Activated CD4-positive, alpha-beta memory T cell treated with anti-CD3 and anti-CD28 coated beads for 36 hours (primary cell): ENCODE data around the gene AP1B1. TPM values are rescaled to one million over a fixed set of nuclear protein-coding genes. Genes with fewer than 3 reads are reported as not detected.
"Not testable (repeated sequence)": the region's sequence is repeated elsewhere in the genome, so short reads cannot be mapped to it uniquely, and the experiment has no call there.

Experiments used
- CTCF ChIA-PET: fragments of 350-600 bp; sonication (Branson Sonifier 250); formaldehyde crosslinking; loops from one replicate; lab custom pipeline; 2021; ENCODE audit warnings: antibody characterized with exemption, inconsistent platforms; lab: Charles Lee
- POLR2A ChIA-PET: fragments of 350-600 bp; sonication (Branson Sonifier 250); formaldehyde crosslinking; loops from one replicate; lab custom pipeline; 2021; ENCODE audit warnings: antibody characterized with exemption; lab: Charles Lee
- DNase-seq: peaks from one replicate; pipeline ENCODE4 v3.0.0-alpha.2; 2020
- H3K27ac Mint-ChIP-seq: one replicate; pipeline ENCODE4 v1.8.0; 2021; ENCODE audit warnings: mixed read lengths
- H3K27me3 Mint-ChIP-seq: one replicate; pipeline ENCODE4 v1.8.0; 2021; ENCODE audit warnings: mixed read lengths
- H3K36me3 Mint-ChIP-seq: one replicate; pipeline ENCODE4 v1.8.0; 2021; ENCODE audit warnings: mixed read lengths
- H3K4me1 Mint-ChIP-seq: one replicate; pipeline ENCODE4 v1.8.0; 2021; ENCODE audit warnings: low read depth, mixed read lengths
- H3K4me3 Mint-ChIP-seq: one replicate; pipeline ENCODE4 v1.8.0; 2021; ENCODE audit warnings: mild to moderate bottlenecking, mixed read lengths
- H3K9me3 Mint-ChIP-seq: one replicate; pipeline ENCODE4 v1.8.0; 2021; ENCODE audit warnings: mixed read lengths
- intact Hi-C: fragments of 100-400 bp; cut with micrococcal nuclease; formaldehyde crosslinking; loops from one replicate; pipeline ENCODE4 v1.15.1; 2023
- total RNA-seq, 2 experiments: library from RNA; stranded (reverse); gene quantifications; one replicate each; pipeline ENCODE4 v1.2.3, GENCODE V29; 2021

Gene AP1B1
- total RNA-seq, 2 experiments from 2014 or later, result 59.9 to 65.2 TPM

DNA sequence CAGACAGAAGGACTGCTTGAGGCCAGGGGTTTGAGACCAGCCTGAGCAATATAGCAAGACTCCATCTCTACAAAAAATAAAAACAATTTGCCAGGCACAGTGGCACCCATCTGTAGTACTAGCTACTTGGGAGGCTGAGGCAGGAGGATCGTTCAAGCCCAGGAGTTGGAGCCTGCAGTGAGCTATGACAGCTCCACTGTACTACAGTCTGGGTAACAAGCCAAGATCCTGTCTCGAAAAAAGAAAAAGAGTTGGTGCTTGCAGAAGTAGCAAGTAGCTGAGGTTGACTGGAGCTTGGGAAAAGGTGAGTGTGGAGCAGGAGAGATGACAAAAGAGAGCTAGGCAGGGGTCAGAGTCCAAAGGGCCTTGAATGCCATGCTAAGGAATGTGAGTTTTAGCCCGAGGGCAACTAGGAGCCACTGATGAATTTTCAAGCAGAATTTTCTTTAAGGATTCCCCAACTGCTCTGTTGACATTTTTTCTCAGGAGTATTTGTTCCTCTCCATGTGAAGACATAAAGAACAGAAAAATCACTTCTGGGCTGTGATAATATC, 3.1 kb downstream of the AP1B1 start:
- Mint-ChIP-seq H3K9me3 (no peaks in the 10 kb centered on the region), H3K27ac (peak overlapping the region; percentile 49), H3K4me3 (no peak overlapping the region), H3K4me1 (peaks cover 50% of the 10 kb centered on the region), H3K36me3 (peaks cover 8% of the 10 kb centered on the region), H3K27me3 (no peaks in the 10 kb centered on the region)
- ChIA-PET CTCF (no interaction called here), POLR2A (no interaction called here)
- no peak for DNase-seq
- intact Hi-C loops, result loop anchor here (5.0 kb wide), 1 partner anchor 118 kb away; the partner anchor contains the start of genes EWSR1 and RHBDD3

DNA sequence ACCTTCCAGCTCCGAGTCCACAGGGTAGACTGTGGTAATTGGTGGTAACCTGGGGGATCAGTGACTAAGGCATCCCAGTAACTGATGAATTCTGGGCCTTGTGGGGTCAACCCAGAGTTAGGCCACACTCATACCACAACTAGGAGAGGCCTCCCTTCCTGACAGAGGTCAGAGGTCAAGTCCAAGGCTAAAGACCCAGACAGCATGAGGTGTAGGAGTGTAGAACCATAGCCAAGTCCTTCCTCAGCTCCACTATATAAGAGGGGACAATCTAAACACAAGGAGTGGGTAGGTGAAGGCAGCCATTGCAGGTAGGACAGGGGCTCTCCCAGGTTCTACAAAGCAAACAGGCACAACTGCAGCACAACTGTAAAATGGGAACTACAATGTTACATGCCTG, 4.6 kb downstream of the AP1B1 start:
- Mint-ChIP-seq H3K27ac (no peak overlapping the region), H3K27me3 (no peaks in the 10 kb centered on the region), H3K9me3 (no peaks in the 10 kb centered on the region), H3K4me1 (peaks cover 53% of the 10 kb centered on the region), H3K4me3 (no peak overlapping the region), H3K36me3 (peaks cover 10% of the 10 kb centered on the region)
- ChIA-PET POLR2A (no interaction called here), CTCF (no interaction called here)
- no peak for DNase-seq
- intact Hi-C loops, result no loop called here

DNA sequence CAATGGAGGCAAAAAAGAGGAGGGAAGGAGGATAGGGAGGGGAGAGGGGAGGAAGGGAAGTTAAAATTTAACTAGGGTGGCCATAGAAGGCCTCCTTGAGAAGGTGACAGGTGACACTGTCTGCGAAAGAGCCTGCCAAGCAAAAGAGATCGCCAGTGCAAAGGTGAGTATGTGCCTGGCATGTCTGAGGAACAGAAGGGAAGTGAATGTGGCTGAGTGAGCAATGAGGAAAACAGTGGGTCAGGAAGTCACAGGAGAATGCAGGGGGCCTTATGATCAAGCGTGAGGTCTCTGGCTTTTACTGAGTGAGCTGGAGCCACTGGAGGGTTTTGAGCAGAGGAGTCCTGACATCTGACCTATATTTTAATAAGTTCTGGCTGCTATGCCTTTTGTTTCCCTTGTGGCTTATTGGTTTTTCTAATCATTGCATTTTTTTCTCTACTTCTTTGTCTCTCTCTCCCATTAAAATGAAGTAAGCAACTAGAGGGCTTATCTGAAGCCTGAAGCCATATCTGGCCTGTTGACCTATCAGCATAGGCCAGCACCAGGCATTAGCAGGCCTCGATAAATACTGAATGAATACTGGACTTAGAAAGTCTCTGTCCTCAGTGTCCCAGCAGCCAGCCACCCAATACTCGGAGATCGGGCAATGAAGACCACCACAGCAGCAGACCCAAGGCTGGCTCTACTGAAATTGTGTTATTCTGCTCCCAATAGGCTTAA, 5.6 kb downstream of the AP1B1 start:
- Mint-ChIP-seq H3K27ac (no peak overlapping the region), H3K4me1 (peaks cover 50% of the 10 kb centered on the region), H3K36me3 (peaks cover 10% of the 10 kb centered on the region), H3K27me3 (no peaks in the 10 kb centered on the region), H3K9me3 (no peaks in the 10 kb centered on the region), H3K4me3 (no peak overlapping the region)
- no peak for DNase-seq
- POLR2A ChIA-PET, result no interaction called here
- intact Hi-C loops, result no loop called here
- CTCF ChIA-PET, result no interaction called here

DNA sequence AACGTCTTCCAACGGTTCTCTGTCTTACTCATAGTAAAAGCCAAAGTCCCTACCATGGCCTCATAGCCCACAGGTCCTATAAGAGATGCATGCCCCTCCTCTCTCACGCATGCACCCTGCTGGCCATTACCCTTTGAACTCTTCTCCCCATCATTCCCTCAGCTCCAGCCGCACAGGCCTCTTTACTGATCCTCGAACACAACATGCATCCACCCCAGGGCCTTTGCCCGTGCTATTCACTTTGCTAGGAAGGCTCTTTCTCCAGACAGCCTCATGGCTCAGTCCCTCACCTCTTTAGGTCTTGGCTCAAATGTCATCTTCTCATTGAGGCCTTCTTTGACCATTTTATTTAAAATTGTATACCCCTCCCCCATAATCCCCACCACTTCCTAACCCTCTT, 7.5 kb downstream of the AP1B1 start:
- Mint-ChIP-seq H3K4me3 (no peak overlapping the region), H3K36me3 (peaks cover 20% of the 10 kb centered on the region), H3K4me1 (peaks cover 42% of the 10 kb centered on the region), H3K27me3 (no peaks in the 10 kb centered on the region), H3K9me3 (no peaks in the 10 kb centered on the region), H3K27ac (no peak overlapping the region)
- intact Hi-C loops, result no loop called here
- ChIA-PET CTCF (interaction anchor here (0.9 kb wide), 1 partner anchor 15 kb away, joined by 3 read pairs; no protein-coding TSS in a partner anchor), POLR2A (no interaction called here)
- no peak for DNase-seq

DNA sequence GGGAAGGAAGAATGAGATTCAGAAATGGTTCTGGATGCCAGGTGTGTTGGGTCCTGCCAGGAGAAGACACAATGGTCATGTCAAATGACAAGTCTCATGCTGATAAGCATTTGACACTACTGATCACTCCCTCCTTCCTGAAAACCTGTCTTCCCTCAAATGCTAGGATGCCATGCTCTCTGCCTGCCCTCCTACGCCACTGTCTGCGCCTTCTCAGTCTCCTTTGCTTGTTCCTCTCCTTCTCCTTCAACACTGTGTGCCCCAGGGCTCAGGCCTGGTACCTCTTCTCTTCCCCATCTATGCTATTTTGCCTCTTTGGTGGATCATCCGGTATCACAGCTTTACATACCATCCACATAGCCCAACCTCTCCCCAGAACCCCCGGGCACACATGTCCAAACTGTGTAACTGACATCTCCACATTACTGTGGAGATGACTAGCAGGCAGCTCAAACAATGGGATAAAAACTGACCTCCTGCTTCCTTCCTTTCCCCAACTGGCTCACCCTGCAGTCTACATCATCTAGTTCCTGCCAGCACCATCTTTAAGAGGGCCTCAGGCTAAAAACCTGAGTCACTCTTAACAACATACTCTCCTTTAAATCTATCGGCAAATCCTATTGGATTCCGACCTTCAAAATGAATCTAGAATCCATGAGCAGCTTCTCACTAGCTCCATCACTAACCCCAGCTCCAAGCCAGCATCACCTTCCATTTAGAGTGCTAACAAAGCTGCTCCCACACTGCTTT, 8.2 kb downstream of the AP1B1 start:
- no peak overlapping the region for H3K4me3 Mint-ChIP-seq
- ChIA-PET CTCF (interaction anchor here (0.9 kb wide), 1 partner anchor 15 kb away, joined by 3 read pairs; no protein-coding TSS in a partner anchor), POLR2A (no interaction called here)
- no peaks in the 10 kb centered on the region for H3K9me3 Mint-ChIP-seq
- intact Hi-C loops, result no loop called here
- H3K27ac Mint-ChIP-seq, result no peak overlapping the region
- H3K36me3 Mint-ChIP-seq, result peaks cover 23% of the 10 kb centered on the region
- DNase-seq, result no peak
- peaks cover 42% of the 10 kb centered on the region for H3K4me1 Mint-ChIP-seq
- H3K27me3 Mint-ChIP-seq, result no peaks in the 10 kb centered on the region

DNA sequence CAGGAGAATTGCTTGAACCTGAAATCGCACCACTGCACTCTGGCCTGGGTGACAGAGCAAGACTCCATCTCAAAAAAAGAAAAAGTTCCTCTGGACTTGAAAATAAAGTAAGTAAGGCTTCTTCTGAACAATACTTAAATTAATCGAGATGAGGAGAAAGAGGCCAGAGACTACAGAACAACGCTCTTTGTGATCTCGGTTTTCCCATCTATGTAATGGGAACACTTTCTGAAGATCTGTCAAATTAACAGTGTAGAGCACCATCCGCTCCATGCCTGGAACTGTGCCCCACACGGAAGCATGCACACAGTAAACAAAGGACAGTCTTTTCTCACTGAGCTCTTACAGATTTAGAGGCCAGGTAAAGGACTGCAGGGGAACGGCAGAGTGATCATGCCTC, 9.1 kb downstream of the AP1B1 start:
- H3K4me1 Mint-ChIP-seq, result peaks cover 44% of the 10 kb centered on the region
- H3K9me3 Mint-ChIP-seq, result no peaks in the 10 kb centered on the region
- POLR2A ChIA-PET, result no interaction called here
- peaks cover 27% of the 10 kb centered on the region for H3K36me3 Mint-ChIP-seq
- intact Hi-C loops, result no loop called here
- H3K4me3 Mint-ChIP-seq, result no peak overlapping the region
- H3K27me3 Mint-ChIP-seq, result no peaks in the 10 kb centered on the region
- CTCF ChIA-PET, result interaction anchor here (0.6 kb wide), 1 partner anchor 175 kb away, joined by 3 read pairs; no protein-coding TSS in a partner anchor
- no peak overlapping the region for H3K27ac Mint-ChIP-seq
- DNase-seq, result no peak

DNA sequence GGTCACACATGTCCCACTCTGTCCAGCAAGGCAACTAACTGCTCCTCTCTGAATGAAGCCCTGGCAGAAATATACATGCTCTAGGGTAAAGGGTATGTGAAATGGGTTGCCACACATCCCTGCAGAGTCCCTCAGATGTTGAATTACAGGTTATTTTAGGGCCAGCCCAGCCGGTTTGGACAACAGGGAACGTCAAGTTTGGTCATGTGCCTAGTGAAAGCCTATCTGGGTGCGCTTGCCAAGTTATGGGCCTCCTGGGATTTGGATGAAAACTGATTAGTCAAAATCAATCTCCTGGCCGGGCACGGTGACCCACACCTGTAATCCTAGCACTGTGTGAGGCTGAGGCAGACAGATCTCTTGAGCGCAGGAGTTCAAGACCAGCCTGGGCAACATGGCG, 10.4 kb downstream of the AP1B1 start:
- H3K27me3 Mint-ChIP-seq, result no peaks in the 10 kb centered on the region
- ChIA-PET CTCF (interaction anchor here (0.7 to 1.0 kb wide), 2 partner anchors 10 to 36 kb away, joined by 4 to 5 read pairs; partner anchors contain the start of gene AP1B1), POLR2A (no interaction called here)
- no peaks in the 10 kb centered on the region for H3K9me3 Mint-ChIP-seq
- H3K4me1 Mint-ChIP-seq, result peaks cover 42% of the 10 kb centered on the region
- intact Hi-C loops, result no loop called here
- peaks cover 27% of the 10 kb centered on the region for H3K36me3 Mint-ChIP-seq
- DNase-seq, result no peak
- H3K4me3 Mint-ChIP-seq, result no peak overlapping the region
- no peak overlapping the region for H3K27ac Mint-ChIP-seq

DNA sequence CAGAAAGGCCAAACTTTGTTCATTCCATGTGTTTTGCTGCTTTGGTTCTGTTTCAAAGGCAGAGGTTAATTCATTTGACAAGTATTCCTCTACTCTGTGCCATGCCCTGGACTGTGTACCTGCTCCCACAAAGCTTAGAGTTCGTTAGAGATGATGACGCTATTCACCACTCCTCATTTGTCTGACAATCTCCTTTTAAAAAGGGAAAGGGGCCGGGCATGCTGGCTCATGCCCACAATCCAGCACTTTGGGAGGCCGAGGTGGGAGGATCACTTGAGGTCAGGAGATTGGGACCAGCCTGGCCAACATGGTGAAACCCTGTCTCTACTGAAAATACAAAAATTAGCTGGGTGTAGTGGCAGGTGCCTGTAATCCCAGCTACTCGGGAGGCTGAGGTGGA, 11.7 kb downstream of the AP1B1 start:
- CTCF ChIA-PET, result interaction anchor here (1.0 kb wide), 1 partner anchor 12 kb away, joined by 4 read pairs; the partner anchor contains the start of gene AP1B1
- DNase-seq, POLR2A ChIA-PET, H3K4me3 Mint-ChIP-seq, intact Hi-C loops, H3K27ac Mint-ChIP-seq, H3K27me3 Mint-ChIP-seq, H3K9me3 Mint-ChIP-seq: not testable (repeated sequence)
- peaks cover 37% of the 10 kb centered on the region for H3K4me1 Mint-ChIP-seq
- H3K36me3 Mint-ChIP-seq, result peaks cover 24% of the 10 kb centered on the region

DNA sequence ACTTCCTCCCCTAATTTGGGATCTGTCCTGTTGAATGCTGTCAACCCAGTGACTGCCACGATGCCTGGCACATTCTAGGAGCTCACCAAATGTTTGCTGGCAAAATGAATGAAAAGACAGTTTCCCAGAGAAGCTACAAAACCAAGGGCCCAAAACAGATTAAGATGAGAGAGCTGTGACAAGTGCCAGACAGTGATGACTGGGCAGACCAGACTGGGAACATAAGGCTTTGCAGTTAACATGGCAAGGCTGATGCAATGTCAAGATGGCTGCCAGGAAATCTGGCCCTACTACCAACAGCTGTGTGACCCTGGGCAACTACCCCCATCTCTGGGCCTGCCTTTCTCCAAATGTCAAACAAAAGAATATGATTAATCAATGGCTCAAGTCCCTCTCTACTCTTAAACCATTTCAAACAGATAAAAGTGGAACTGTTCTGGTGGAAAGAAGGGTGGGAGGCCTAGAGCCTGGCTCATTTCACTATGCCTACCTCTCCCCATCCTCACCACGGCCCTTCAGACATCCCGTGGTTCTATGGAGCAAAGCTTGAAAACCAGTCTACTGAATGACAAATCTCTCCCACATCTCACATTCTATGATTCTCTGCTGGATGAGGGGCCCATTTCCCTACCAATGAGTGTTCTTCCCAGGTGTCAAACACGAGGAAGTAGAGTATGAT, 12.8 kb downstream of the AP1B1 start:
- intact Hi-C loops, result no loop called here
- H3K9me3 Mint-ChIP-seq, result no peaks in the 10 kb centered on the region
- DNase-seq, result peak; percentile 34
- POLR2A ChIA-PET, result interaction anchor here (0.9 kb wide), 1 partner anchor 19 kb away, joined by 5 read pairs; no protein-coding TSS in a partner anchor
- H3K27me3 Mint-ChIP-seq, result no peaks in the 10 kb centered on the region
- peak overlapping the region; percentile 74 for H3K27ac Mint-ChIP-seq
- no peak overlapping the region for H3K4me3 Mint-ChIP-seq
- H3K36me3 Mint-ChIP-seq, result peaks cover 30% of the 10 kb centered on the region
- CTCF ChIA-PET, result no interaction called here
- H3K4me1 Mint-ChIP-seq, result peaks cover 29% of the 10 kb centered on the region

DNA sequence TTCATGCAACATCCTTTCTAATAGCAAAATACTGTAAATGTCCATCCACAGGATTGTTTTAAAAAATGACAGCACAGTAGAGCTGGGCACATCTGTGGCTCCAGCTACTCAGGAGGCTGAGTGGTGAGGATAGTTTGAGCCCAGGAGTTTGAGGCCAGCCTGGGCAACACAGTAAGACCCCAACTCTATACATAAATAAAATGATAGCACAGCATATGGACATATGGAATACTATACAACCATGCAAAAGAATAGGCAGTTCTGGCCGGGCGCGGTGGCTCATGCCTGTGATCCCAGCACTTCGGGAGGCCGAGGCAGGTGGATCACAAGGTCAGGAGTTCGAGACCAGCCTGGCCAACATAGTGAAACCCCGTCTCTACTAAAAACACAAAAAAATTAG, 13.6 kb downstream of the AP1B1 start:
- peaks cover 30% of the 10 kb centered on the region for H3K36me3 Mint-ChIP-seq
- H3K9me3 Mint-ChIP-seq, CTCF ChIA-PET, intact Hi-C loops, H3K4me3 Mint-ChIP-seq, DNase-seq, POLR2A ChIA-PET, H3K27me3 Mint-ChIP-seq: not testable (repeated sequence)
- H3K4me1 Mint-ChIP-seq, result peaks cover 25% of the 10 kb centered on the region
- peak overlapping the region; percentile 74 for H3K27ac Mint-ChIP-seq

DNA sequence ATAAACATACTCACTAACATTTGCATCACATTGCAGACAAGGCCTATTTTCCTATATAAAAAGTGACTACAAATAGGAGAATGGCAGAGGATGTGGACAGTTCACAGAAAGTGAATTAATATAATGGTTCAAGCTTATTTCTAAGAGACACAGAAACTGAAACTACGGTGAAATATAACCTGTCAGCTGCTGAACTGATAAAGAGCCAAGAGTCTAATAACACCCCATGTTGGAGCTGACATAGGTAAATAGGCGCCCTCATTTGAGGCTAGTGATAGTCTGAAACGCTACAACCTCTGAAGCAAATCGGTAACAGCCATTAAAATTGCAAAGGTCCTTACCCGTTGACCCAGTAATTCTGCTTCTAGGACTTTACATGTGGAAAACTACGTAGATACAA, 14.0 kb downstream of the AP1B1 start:
- ChIA-PET POLR2A (no interaction called here), CTCF (no interaction called here)
- no peak for DNase-seq
- Mint-ChIP-seq H3K27me3 (no peaks in the 10 kb centered on the region), H3K9me3 (no peaks in the 10 kb centered on the region), H3K27ac (no peak overlapping the region), H3K4me3 (no peak overlapping the region), H3K36me3 (peaks cover 29% of the 10 kb centered on the region), H3K4me1 (peaks cover 23% of the 10 kb centered on the region)
- intact Hi-C loops, result no loop called here

DNA sequence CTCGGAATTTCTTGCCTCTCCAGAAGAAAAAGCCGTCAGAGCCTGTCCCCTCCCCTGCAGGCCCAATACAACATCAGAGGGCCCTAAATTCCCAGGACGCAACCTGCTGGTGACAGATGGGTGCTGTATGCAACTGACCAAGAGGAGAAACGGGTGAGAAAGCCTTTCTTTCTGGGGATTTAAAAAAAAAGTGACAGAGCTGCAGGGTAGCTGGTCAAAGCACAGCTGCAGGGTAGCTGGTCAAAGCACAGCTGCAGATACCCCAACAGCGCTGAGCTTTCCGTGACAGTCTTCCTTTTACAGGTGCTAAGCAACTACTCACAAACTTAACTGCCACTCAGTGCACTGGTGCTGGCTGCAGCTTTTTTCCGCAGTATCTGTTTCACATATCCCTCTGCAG, 17.8 kb downstream of the AP1B1 start:
- Mint-ChIP-seq H3K9me3 (no peaks in the 10 kb centered on the region), H3K4me3 (no peak overlapping the region), H3K4me1 (peaks cover 15% of the 10 kb centered on the region), H3K27ac (no peak overlapping the region), H3K27me3 (no peaks in the 10 kb centered on the region), H3K36me3 (peaks cover 20% of the 10 kb centered on the region)
- CTCF ChIA-PET, result no interaction called here
- DNase-seq, result no peak
- POLR2A ChIA-PET, result no interaction called here
- intact Hi-C loops, result no loop called here
